ENCODE data around the gene LONP1. TPM values are rescaled to one million over a fixed set of nuclear protein-coding genes. Genes with fewer than 3 reads are reported as not detected.
"Not testable (repeated sequence)": the region's sequence is repeated elsewhere in the genome, so short reads cannot be mapped to it uniquely, and the experiment has no call there.

The LONP1 gene
- total RNA-seq, 1 donor from 2014 or later: 116 TPM

DNA sequence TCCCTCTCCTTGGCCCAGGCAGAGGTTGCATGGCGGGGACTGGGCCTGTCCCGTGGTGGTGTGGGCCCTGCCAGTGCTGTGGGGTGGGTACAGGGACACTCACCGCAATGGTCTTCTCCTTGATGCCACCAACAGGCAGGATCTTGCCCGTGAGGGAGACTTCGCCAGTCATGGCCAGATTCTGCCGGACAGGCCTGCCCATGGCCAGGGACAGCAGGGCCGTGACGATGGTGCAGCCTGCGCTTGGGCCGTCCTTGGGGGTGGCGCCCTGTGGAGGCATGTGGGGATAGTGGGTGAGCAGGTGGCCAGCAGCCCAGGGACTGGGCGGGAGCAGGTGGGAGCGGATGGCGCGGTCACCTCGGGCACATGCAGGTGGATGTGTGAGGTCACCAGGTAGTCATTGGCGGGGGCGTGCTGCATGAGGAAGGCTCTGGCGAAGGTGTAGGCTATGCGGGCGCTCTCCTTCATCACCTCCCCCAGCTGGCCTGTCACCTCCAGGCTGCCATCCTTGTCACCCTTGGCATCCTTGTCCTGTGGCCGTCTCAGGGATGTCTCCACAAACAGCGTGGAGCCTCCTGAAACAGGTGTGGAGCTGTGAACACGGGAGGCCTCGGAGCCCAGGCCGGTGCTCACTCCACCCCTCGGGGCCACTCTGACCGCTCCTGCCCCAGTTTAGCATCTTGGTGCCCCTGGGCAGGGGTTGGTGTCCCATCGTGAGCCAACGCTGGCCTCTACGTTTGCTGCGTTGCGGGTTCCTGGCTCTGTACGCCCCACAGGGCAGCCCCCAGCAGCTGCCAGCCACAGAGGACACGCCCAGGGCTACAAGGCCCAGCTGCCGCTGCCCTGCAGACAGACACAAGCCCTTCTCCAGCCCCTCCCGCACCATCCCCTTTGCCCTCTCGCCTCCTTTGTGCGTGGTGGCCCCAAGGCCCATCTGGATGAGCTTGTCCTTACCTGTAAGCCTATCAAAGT is 26.5 kb downstream of the LONP1 start:
- DNase-seq (ENCODE audit: low read depth): no peak

DNA sequence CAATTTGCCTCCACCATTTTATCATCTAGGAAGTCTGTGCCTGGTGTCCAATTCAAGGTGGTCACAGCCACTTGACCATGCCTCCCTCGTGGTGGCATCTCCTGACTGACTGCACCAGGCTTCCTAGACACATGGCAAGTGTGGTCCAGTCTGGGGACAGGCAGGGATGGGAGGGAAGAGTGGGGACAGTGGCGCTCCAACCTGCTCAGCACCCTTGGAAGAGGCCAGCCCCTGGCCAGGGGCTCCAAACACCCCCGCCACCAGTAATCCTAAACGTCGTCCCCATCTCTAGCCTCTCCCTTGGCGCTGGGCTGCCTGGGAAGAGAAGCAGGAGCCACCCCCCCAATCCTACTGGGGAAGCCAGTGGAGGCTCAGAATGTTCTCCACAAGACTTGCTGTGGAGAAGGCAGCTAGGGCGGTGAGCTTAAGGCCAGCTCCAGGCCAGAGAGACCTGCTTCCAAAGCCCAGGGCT is 27.2 kb downstream of the LONP1 start:
- no peak for DNase-seq (ENCODE audit: low read depth)

DNA sequence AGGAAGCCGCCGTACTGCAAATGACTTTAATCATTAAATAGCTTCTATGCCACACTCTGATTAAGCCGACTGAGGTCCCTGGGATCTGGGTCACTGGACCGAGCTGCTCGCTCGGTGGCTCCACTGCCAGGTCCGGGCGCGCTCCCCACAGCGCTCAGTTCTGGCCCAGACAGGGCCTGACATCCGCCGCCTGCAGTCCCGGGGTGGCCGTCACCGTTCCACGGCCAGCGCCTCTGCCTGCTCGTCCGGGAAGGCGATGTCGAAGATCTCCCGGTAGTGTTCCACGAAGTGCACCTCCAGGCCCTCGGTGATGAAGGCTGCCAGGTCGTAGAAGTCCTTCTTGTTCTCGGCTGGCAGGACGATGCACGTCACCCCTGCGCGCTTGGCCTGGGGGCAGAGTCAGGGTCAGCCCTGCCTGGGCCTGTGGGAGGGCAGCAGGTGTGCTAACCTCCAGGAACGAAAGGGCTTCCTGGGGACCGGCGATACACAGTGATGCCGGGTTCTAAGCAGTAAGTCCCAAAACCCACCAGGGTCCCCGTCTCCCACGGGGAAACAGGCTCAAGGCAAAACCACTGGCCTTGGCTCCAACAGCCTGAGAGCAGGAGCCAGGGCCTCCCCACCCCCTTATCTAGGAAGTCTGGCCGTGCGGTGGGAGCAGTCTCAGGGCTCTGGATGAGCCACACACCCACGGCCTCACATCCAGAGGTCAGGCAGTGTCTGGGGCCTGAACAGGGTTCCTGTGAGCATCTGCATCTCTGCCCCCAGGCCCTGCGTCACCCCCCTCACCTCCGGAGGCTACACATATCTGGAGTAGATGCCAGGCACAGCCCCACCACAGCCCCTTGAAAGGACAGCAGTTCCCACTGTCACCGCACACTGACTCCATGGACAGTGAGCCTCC is 27.9 kb downstream of the LONP1 start:
- no peak for DNase-seq (ENCODE audit: low read depth)

DNA sequence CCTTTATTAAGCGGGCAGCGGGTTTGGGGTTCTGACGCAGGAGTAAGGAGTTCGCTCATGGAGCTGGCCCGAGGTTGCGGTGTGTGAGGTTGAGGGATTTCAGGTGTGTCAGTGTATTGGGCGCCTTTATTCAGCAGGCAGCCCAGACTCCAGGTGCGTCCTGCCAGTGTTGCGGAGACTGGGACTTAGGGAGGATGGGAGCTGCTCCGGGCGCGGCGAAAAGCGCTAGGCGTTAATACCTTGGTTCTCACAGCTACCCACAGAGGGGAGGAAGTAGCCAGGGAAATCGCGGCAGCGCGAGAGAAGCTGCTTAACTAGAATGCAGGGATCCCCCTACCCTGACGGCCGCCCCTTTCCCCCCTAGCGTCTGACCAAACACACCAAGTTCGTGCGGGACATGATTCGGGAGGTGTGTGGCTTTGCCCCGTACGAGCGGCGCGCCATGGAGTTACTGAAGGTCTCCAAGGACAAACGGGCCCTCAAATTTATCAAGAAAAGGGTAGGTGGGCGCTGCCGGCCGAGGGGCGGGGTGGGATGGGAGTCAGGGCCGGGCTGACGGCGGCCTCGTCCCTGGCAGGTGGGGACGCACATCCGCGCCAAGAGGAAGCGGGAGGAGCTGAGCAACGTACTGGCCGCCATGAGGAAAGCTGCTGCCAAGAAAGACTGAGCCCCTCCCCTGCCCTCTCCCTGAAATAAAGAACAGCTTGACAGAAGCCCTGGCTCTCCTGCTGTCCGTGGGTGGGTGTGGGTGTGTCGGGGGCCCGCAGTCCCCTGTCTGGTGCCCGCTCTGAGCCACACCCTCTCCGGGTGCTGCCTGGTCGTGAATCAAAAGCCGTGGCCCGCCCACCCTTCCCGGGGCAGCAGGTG is 28.8 kb downstream of the LONP1 start:
- peak; percentile 26 for DNase-seq (ENCODE audit: low read depth)

DNA sequence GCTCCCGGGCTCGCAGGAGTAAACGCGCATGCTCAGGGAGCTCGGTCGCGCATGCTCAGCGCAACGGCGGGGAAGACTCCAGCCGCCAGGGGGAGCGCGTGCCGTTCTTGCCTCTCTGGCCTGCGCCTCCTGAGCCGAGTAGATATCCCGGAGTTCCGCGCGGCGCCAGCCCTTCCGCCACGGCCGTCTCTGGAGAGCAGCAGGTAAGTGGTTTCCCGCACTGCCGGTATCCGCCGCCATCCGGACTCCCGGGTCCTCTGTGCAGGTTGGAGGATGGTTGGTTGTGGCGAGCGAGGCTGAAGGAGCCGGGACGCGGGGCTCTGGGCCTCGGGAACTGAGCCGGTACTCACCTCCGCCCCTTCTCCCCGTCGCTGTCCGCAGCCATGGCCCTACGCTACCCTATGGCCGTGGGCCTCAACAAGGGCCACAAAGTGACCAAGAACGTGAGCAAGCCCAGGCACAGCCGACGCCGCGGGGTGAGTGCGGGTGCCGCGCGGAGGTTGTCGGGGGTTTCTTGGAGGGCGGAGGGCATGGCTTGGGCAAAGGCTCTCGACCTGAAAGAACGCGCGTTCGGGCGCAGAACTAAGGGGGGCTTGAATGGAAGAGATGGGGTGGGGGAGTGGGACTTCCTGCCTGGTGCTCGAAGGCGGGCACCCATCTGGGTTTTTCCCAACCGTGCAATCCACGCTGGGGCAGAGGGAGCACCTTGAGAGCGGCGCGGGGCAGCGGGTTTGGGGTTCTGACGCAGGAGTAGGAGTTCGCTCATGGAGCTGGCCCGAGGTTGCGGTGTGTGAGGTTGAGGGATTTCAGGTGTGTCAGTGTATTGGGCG is 29.6 kb downstream of the LONP1 start, which contains the start of gene RPL36:
Gene RPL36 (plus strand): TSS at position 171 of the 830 bp plus-strand sequence. CDS start 213 bp downstream, at position 384.
- DNase-seq (ENCODE audit: low read depth): peak; percentile 85

DNA sequence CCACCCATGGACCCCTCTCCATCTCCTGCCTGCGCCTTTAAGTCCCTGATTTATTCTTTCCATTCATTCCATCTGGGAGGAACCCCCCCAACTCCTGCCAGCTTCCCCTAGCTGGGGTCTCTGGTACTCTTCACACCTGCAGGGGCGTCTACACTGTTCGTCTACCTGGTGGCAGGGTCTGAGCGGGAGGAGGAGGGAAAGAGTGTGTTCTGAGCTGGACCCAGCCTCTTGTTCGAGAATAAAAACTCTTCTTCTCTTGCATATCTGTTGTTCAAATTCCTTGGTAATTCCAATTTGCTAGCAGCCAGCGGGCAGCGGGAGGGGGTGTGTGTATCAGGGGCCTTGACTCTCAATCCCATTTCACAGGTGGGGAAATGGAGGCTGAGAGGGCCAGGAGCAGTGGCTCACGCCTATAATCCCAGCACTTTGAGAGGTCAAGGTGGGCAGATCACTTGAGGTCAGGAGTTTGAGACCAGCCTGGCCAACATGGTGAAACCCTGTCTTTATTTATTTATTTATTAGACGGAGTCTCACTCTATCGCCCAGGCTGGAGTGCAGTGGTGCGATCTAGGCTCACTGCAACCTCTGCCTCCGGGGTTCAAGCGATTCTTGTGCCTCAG is 31.6 kb downstream of the LONP1 start:
- not testable (repeated sequence) for DNase-seq (ENCODE audit: low read depth)

DNA sequence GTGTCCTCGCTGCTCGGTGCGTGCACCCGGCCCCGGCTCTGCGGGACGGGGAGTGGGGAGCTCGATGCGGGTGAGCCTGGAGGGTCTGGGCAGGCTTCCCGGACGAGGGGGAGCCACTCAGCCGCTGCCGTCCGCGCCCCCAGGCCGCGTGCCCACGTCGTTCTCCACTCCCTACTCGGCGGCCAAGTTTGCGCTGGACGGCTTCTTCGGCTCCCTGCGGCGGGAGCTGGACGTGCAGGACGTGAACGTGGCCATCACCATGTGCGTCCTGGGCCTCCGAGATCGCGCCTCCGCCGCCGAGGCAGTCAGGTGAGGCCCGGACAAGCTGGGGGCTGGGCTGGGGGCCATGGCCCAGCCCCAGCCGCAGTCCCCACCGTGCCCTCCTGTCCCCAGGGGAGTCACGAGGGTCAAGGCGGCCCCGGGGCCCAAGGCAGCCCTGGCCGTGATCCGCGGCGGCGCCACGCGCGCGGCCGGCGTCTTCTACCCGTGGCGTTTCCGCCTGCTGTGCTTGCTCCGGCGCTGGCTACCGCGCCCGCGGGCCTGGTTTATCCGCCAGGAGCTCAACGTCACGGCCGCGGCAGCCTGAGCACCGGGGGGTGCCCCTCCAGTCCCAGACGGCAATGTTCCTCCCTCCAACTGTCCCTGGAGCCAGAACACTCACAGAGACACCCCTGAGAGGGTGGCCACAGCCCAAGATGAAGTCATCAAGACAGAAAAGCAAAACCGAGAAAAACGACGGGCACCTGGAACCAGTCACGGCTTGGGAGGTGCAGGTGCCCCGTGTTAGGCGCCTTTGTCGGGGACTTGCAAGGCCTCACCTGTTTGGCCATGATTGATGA is 32.4 kb downstream of the LONP1 start:
- no peak for DNase-seq (ENCODE audit: low read depth)

DNA sequence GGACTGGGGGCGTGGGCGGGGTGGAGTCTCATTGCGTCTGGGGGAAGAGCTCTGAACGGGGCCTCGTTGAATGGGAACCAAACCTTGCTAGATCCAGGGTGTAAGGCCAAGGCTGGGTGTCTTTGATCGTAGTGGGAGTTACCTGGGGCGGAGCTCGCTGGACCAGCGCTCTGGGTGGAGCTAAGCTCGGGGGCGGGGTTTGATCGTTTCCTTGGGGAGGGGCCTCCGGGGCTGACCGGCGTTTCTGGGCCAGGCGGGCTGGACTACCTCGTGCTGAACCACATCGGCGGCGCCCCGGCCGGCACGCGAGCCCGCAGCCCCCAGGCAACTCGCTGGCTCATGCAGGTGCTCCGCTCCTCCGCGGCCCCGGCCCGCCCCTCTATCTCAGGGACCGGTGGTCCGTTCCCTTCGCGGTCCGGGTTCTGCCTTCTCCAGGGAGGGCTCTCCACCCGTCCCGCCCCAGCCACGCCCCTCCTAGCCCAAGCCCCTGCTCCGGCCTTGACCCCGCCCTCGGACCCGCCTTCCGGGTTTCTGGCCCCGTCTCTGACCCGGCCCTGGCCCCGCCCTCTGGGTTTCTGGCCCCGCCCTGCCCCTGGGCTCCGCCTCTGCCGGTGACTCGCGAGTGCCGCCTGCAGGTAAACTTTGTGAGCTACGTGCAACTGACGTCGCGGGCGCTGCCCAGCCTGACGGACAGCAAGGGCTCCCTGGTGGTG is 33.1 kb downstream of the LONP1 start:
- DNase-seq (ENCODE audit: low read depth): peak; percentile 74

DNA sequence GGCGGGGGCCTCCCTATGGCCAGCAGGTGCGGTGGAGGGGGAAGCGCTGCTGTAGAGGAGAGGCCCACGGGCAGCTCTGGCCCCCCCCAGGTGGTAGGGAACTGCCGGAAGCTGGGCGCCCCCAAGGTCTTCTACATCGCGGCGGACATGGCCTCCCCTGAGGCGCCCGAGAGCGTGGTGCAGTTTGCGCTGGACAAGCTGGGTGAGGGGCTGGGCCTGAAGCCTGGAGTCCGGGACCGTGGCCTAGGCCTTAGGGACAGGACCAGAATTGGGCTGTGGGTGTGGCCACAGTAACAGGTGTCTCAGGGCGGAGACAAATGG is 33.7 kb downstream of the LONP1 start:
- no peak for DNase-seq (ENCODE audit: low read depth)

DNA sequence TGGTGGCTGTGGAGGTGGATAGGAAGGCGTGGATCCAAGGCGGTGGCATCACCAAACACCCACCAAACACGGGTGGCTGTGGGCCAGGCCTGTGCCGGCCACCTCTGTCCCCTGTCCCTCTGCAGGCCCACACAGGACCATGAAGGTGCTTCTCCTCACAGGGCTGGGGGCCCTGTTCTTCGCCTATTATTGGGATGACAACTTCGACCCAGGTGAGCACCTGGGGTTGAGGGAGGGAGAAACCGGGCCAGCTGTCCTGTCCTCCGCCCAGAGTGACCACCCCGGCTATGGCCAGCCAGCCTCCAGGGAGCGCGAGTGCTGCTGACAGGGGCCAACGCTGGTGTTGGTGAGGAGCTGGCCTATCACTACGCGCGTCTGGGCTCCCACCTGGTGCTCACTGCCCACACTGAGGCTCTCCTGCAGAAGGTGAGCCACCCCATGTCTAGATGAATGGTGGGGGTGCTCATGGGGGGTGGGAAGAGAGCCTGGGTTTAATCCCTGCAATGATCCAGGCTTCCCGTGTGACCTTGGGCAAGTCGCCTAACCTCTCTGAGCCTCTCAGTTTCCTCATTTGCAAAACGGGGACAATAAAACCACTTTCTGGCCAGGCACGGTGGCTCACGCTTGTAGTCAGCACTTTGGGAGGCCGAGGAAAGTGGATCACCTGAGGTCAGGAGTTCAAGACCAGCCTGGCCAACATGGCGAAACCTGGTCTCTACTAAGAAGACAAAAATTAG is 35.1 kb downstream of the LONP1 start:
- no peak for DNase-seq (ENCODE audit: low read depth)

DNA sequence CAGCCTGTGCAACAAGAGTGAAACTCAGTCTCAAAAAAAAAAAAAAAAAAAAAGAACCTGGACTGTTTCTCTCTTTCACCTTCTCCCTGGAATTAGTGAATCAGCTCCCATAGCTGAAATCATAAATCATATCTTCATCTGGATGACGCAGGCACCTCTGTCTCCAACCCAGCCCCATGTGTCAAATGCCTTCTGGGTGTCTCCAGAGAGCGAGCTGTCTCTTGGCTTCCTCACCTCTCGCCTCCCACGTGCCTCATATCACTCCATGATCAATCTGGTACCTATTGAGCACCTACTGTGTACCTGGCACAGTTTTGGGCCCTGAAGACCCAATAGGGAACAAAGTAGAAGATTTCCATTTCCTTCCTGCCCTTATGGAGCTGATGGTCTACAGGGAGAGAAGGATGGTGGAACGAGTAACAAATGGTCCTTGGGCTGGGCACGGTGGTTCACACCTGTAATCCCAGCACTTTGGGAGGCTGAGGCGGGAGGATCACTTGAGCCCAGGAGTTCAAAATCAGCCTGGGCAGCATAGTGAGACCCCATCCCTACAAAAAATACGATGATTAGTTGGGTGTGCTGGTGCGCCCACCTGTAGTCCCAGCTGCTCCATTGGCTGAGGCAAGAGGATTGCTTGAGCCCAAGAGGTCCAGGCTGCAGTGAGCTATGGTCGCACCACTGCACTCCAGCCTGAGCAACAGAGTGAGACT is 36.6 kb downstream of the LONP1 start:
- no peak for DNase-seq (ENCODE audit: low read depth)

DNA sequence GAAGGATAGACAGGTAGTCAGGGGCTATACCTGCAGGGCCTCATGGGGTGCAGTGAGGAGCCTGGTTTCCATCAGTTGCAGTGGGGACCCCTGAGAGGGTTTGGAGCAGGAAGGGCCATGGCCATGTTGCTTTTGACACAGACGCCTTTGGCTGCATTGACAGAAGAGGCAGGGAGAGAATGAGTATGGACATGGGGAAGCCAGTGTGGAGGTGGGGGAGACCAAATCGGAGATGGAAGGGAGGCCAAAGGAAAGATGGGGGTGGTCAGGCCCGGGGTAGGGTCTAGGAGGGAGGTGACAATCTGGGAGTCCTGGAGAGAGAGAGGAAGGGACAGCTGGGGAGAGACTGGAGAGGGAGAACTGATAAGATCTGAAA is 37.9 kb downstream of the LONP1 start:
- DNase-seq (ENCODE audit: low read depth): no peak

DNA sequence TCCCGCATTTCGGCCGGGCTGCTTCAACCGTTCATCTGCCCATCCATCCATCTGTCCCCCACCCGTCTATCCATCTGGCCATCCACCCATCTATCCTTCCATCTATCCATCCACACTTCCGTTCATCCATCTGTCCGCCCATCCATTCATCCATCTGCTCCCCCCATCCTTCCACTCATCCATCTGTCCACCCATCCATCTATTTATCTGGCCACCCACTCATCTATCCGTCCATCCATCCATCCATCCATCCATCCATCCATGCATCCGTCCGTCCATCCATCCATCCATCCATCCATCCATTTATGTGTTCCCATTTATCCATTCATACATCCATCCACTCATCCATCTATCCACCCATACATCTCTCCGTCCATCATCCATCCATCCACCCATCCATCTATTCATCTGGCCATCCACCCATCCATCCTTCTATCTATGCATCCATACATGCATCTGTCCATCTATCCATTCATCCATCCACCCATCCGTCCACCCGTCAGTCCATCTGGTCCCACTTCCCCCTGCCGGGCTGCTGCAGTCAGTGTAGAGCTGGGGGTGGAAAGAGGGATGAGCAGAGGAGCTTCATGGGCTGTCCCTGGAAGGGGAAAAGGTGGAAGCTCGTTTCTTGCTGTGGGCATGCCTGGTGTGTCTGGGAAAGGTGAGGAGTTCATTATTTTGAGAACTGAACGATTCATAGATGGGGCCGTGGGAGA is 38.4 kb downstream of the LONP1 start:
- DNase-seq (ENCODE audit: low read depth): no peak

DNA sequence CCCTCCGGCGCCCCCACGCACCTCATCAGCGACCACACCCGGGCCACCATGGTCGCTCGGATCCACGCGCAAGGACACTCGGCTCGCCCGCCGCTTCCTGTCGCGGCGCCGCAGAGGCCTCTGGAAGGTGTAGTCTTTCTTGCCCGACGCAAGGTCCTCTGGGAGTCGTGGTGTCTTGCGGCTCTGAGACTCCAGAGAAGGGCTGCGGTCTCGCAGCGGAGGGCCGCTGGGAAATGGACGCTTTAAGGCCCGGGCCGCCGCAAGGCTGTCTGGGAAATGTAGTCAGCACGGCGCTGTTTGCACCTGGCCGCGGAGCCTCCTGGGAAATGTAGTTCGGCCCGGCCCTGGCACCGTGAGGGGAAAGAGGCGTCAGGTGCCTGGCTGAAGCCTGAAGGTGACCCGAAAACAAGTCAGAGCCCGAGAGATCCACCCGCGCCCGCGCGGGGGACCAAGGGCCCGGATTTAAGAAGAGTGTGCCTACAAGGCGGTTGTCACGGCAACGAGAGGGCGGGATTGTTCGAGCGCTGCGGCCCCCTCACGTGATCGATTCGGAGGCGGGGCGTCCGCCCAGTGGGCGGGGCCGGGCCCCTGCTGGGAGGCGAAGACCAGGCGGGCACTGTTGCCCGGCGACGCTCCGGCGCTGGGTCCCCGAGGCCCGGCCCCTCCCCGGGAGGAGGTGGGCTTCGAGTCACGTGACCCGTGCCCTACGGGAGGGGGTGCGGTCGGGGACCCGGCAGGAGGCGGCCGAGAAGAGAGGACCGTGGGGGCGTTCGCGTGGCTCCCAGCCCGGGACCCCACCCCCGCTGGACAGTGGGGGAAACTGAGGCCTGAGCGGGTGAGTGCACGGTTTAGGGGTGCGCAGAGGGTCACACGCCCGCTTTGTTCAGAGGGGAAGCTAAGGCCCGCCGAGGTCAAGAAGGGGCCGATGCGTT is 39.2 kb downstream of the LONP1 start, which contains the start of the genes HSD11B1L and MICOS13:
Gene HSD11B1L (plus strand): TSS at position 591 of the 932 bp plus-strand sequence. CDS start 3,806 bp downstream, outside the sequence.
Gene MICOS13 (minus strand): TSS at position 80 of the 932 bp plus-strand sequence. CDS start 30 bp downstream, at position 50.
- peak; percentile 97 for DNase-seq (ENCODE audit: low read depth)

DNA sequence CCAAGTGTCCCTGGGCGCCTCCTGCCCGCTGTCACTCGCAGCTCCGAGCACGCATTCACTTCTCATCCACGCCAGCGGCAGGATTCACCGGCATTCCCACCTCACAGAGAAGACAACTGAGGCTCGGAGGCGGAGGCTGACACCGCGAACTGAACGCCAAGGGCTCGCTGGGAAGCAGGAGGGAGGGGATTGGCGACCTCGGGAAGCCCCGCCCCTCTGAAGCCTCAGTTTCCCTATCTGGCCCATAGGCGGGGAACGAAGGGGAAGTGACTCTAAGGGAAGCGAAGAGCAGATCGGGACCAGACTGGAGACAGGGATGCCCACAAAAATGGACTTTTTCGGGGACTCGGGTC is 39.9 kb downstream of the LONP1 start:
- no peak for DNase-seq (ENCODE audit: low read depth)
